Thoracic aorta (tissue), 2 donors: ENCODE results near the gene DNAJB8. TPM values are rescaled to one million over a fixed set of nuclear protein-coding genes. Genes with fewer than 3 reads are reported as not detected.

Experiments used
- ATAC-seq: fragments of 150-250 bp; one replicate; pipeline ENCODE4 v1.8.0; 2017; ENCODE audit warnings: low read depth; ENCODE audit not compliant: insufficient number of reproducible peaks, low FRiP score
- DNase-seq: peaks from one replicate; pipeline ENCODE4 v3.0.0-alpha.2; 2020; ENCODE audit warnings: low spot score
- H3K27ac ChIP-seq, 2 donors: fragments of 200-600 bp; sonication (generic); 1 replicate in 1 of 2; 2 replicates in 1 of 2; pipeline ENCODE4 v1.5.1; 2016; ENCODE audit warnings: mild to moderate bottlenecking in 2 of 2, moderate library complexity in 2 of 2
- H3K27me3 ChIP-seq: fragments of 200-600 bp; sonication (generic); replicated peaks from 2 replicates; pipeline ENCODE4 v1.6.0; 2016; ENCODE audit warnings: mild to moderate bottlenecking; ENCODE audit not compliant: insufficient read depth
- H3K36me3 ChIP-seq: fragments of 200-600 bp; sonication (generic); one replicate; pipeline ENCODE4 v1.5.1; 2016
- H3K4me1 ChIP-seq, 2 donors: fragments of 200-600 bp; sonication (generic); 1 replicate in 1 of 2; 2 replicates in 1 of 2; pipeline versions ENCODE4 v1.5.1 to v1.6.0; 2016; ENCODE audit warnings: low read depth in 2 of 2, mild to moderate bottlenecking in 1 of 2; ENCODE audit not compliant: control insufficient read depth in 1 of 2
- H3K4me3 ChIP-seq: fragments of 200-600 bp; sonication (generic); 2 replicates; pipeline ENCODE4 v1.5.1; 2016; ENCODE audit warnings: mild to moderate bottlenecking
- H3K9me3 ChIP-seq: fragments of 200-600 bp; sonication (generic); 2 replicates; pipeline ENCODE4 v1.5.1; 2016
- CTCF ChIP-seq: fragments of 200-600 bp; sonication (generic); IDR thresholded peaks from one replicate; pipeline ENCODE4 v1.5.1; 2019; ENCODE audit warnings: antibody characterized with exemption
- total RNA-seq, 2 donors: library from RNA; depleted of rRNA; stranded (reverse); fragments of >200 nt; gene quantifications; one replicate each; pipeline versions ENCODE4 v1.1.0 to v1.2.3, GENCODE V29; 2016

Gene DNAJB8
- not detected for total RNA-seq

- H3K36me3 ChIP-seq: no peaks in the 10 kb centered on the region
- H3K27ac ChIP-seq: no peak within 1 kb of the TSS
- no peak for DNase-seq
- no peaks in the 10 kb centered on the region for H3K27me3 ChIP-seq
- no peaks in the 10 kb centered on the region for H3K4me1 ChIP-seq
- no peak for ATAC-seq
- no peaks in the 10 kb centered on the region for H3K9me3 ChIP-seq
- no peak for TF ChIP-seq CTCF
- H3K4me3 ChIP-seq: no peak within 1 kb of the TSS
Observed at GRCh38 chr3:128466840-128467541, at the start of gene DNAJB8. TSS of gene DNAJB8 (minus strand) at chr3:128466890. CDS start at chr3:128463245, 3,645 bp downstream.

- H3K27ac ChIP-seq: no peak overlapping the region
- no peak for TF ChIP-seq CTCF
Observed at GRCh38 chr3:128515967-128516366, 49.3 kb upstream of the DNAJB8 start.

GRCh38 chr3:128508852-128509251, 42.2 kb upstream of the DNAJB8 start:
- H3K4me1 ChIP-seq: no peaks in the 10 kb centered on the region
- no peak for TF ChIP-seq CTCF
- H3K4me3 ChIP-seq: no peak overlapping the region
- peaks cover 2% of the 10 kb centered on the region for H3K9me3 ChIP-seq
- no peaks in the 10 kb centered on the region for H3K36me3 ChIP-seq
- H3K27ac ChIP-seq: no peak overlapping the region
- DNase-seq (no peak), ATAC-seq (no peak)
- no peaks in the 10 kb centered on the region for H3K27me3 ChIP-seq

More at GRCh38 chr3:128515967-128516366, 49.3 kb upstream of the DNAJB8 start:
- DNase-seq (no peak), ATAC-seq (no peak)
- Histone ChIP-seq H3K4me3 (no peak overlapping the region), H3K4me1 (no peaks in the 10 kb centered on the region), H3K27me3 (no peaks in the 10 kb centered on the region), H3K36me3 (no peaks in the 10 kb centered on the region), H3K9me3 (peaks cover 11% of the 10 kb centered on the region)

- Histone ChIP-seq H3K9me3 (no peaks in the 10 kb centered on the region), H3K4me1 (no peaks in the 10 kb centered on the region), H3K27ac (no peak overlapping the region), H3K36me3 (no peaks in the 10 kb centered on the region), H3K4me3 (no peak overlapping the region), H3K27me3 (no peaks in the 10 kb centered on the region)
- DNase-seq (no peak), ATAC-seq (no peak)
- no peak for TF ChIP-seq CTCF
Observed at GRCh38 chr3:128506754-128507153, 40.1 kb upstream of the DNAJB8 start.

- DNase-seq (no peak), ATAC-seq (no peak)
- TF ChIP-seq CTCF: no peak
- H3K4me3 ChIP-seq: no peak overlapping the region
- H3K27ac ChIP-seq: no peak overlapping the region
- H3K9me3 ChIP-seq: no peaks in the 10 kb centered on the region
- no peaks in the 10 kb centered on the region for H3K4me1 ChIP-seq
- no peaks in the 10 kb centered on the region for H3K36me3 ChIP-seq
- no peaks in the 10 kb centered on the region for H3K27me3 ChIP-seq
Observed at GRCh38 chr3:128505771-128506170, 39.1 kb upstream of the DNAJB8 start.
